GM10248 (cell line): Measurements from ENCODE around the gene SLIT3.

Experiments
- CTCF ChIA-PET: fragments of 300-600 bp; sonication (Branson Sonifier 250); formaldehyde crosslinking; extraction: SDS; loops from one replicate; lab custom pipeline; 2021; ENCODE audit warnings: antibody characterized with exemption; lab: Yijun Ruan, JAX
- POLR2A ChIA-PET: fragments of 350-650 bp; sonication (Branson Sonifier 250); formaldehyde crosslinking; extraction: SDS; loops from one replicate; lab custom pipeline; 2020; ENCODE audit warnings: antibody characterized with exemption; lab: Yijun Ruan, JAX
- DNase-seq: peaks from one replicate; pipeline ENCODE4 v3.0.0; 2012; ENCODE audit errors: extremely low spot score
- CTCF ChIP-seq: IDR thresholded peaks from 2 replicates; pipeline ENCODE4 v1.5.1; 2012; ENCODE audit warnings: mild to moderate bottlenecking, low read depth; ENCODE audit errors: extremely low read depth, missing control alignments, control extremely low read depth

SLIT3 gene

GRCh38 chr5:168962306-168962705, 338.6 kb downstream of the SLIT3 start:
- DNase-seq: no peak
- TF ChIP-seq CTCF: no peak
- ChIA-PET POLR2A (no interaction called here), CTCF (no interaction called here)

DNA sequence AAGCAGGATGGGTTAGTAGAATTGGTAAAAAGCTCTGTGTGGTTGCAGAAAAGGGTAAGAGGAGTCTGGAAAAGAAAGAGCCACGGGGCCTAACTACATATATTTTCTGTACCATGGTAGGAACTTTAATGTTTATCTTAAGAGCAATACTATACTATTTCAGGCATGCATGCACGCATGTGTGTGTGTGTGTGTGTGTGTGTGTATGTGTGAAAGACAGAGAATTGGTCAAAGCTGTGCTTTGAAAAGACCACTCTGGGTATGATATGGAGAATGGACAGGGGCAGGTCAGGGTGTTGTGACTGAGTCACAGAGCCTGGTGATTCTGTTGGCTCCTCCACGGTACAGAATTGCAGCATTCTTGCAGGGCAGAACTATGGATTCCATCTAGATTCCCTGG, 339.3 kb downstream of the SLIT3 start:
- POLR2A ChIA-PET: no interaction called here
- CTCF ChIA-PET: no interaction called here
- no peak for DNase-seq
- TF ChIP-seq CTCF: no peak

DNA sequence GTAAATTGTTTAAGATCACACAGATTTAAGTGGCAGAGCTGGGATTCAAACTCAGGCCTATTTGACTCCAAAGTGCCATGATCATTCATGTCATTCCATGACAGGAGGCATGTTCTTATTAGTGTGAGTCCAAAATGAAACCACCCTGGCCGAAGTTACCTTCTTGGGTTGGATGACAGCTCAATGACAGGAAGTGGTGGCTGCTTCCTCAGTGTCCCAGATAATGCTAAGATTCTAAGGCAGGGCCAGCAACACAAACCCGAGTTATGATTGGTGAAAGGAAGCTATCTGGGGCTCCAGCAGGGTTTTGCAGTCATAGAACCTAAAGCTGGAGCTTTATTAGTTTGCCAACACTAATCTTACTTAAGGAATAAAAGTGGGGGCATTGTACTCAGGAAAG, 340.4 kb downstream of the SLIT3 start:
- ChIA-PET CTCF (interaction anchor here (0.7 to 1.9 kb wide), 3 partner anchors 11 to 341 kb away, joined by 3 to 6 read pairs (median 3); partner anchors contain the start of gene SLIT3), POLR2A (no interaction called here)
- no peak for DNase-seq
- TF ChIP-seq CTCF: no peak

- no peak for TF ChIP-seq CTCF
- ChIA-PET POLR2A (no interaction called here), CTCF (interaction anchor here (0.7 to 1.1 kb wide), 2 partner anchors 36 to 64 kb away, joined by 3 read pairs; no protein-coding TSS in a partner anchor)
- no peak for DNase-seq
Observed at GRCh38 chr5:168953351-168953750, 347.6 kb downstream of the SLIT3 start.

DNA sequence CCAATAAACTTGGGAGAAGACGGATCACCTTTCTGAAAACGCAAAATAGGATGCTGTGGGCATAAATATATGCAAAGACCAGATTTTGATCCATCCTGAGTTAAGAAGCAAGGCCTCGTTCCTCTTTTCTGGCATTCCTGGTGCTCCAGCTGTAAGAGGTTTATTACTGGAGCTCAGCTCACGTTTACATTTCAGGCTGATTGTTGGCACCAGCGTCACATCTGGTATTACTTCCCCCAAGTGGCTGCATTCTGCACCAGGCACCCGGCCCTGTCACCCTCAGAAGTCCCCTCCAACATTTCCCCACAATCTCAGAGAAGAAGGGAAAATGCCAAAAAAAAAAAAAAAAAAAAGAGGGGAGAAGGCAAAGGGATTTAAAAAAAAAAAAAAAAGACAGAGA, 348.7 kb downstream of the SLIT3 start:
- no peak for DNase-seq
- CTCF ChIA-PET: no interaction called here
- no peak for TF ChIP-seq CTCF
- POLR2A ChIA-PET: no interaction called here

GRCh38 chr5:168951769-168952168, 349.2 kb downstream of the SLIT3 start:
- ChIA-PET CTCF (no interaction called here), POLR2A (no interaction called here)
- DNase-seq: no peak
- TF ChIP-seq CTCF: no peak

GRCh38 chr5:168951356-168951755, 349.6 kb downstream of the SLIT3 start:
- CTCF ChIA-PET: no interaction called here
- DNase-seq: no peak
- POLR2A ChIA-PET: no interaction called here
- no peak for TF ChIP-seq CTCF
